ENCODE results near the gene SUN1. TPM values are rescaled to one million over a fixed set of nuclear protein-coding genes. Genes with fewer than 3 reads are reported as not detected.

SUN1 gene
- total and polyA plus RNA-seq, 9 of the 15 experiments (the other 6 are each of a cell fraction or from before 2014, with no cell fraction given): 36.8 to 132 (median 62.3) TPM

DNA sequence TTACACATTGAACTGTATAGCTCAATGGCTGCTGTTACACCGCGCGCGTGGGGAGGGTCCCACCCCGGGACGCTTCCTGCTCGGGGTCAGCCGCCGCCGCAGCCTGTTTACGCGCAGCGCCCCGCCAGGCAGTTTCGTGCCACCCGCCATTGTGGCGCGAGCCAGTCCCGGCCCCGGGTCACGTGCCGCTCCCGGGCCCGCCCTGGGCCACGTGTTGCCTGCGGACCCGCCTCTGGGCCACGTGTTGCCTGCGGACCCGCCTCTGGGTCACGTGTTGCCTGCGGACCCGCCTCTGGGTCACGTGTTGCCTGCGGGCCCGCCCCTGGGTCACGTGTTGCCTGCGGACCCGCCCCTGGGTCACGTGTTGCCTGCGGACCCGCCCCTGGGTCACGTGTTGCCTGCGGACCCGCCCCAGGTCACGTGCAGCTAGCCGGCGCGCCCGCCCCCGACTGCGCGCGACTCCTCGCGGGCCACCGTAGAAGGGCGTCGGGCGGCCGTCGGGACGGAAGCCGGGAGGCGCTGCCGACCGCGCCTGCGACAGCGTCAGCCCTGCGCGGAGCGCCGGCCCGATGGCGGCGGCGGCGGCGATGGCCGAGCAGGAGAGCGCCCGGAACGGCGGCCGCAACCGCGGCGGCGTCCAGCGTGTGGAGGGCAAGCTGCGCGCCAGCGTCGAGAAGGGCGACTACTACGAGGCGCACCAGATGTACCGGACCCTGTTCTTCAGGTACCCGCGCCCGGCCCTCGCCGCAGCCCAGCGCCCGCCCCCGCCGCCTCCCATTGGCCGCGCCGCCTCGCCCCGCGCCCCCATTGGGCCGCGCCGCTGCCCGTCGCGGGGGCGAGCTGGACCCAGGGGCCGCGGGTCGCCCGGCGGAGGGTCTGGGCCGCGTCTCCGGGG, 44.0 kb downstream of the SUN1 start, which contains the start of gene GET4 (continued):
- TF ChIP-seq, protein P1, sequence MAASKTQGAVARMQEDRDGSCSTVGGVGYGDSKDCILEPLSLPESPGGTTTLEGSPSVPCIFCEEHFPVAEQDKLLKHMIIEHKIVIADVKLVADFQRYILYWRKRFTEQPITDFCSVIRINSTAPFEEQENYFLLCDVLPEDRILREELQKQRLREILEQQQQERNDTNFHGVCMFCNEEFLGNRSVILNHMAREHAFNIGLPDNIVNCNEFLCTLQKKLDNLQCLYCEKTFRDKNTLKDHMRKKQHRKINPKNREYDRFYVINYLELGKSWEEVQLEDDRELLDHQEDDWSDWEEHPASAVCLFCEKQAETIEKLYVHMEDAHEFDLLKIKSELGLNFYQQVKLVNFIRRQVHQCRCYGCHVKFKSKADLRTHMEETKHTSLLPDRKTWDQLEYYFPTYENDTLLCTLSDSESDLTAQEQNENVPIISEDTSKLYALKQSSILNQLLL (CRISPR knock-in tag; IDR thresholded peaks at IDR 0.05; ENCODE audit: borderline replicate concordance): no peak
- TF ChIP-seq, protein P2, sequence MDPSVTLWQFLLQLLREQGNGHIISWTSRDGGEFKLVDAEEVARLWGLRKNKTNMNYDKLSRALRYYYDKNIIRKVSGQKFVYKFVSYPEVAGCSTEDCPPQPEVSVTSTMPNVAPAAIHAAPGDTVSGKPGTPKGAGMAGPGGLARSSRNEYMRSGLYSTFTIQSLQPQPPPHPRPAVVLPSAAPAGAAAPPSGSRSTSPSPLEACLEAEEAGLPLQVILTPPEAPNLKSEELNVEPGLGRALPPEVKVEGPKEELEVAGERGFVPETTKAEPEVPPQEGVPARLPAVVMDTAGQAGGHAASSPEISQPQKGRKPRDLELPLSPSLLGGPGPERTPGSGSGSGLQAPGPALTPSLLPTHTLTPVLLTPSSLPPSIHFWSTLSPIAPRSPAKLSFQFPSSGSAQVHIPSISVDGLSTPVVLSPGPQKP (CRISPR knock-in tag; IDR thresholded peaks at IDR 0.05): no peak
- TF ChIP-seq, protein P3, sequence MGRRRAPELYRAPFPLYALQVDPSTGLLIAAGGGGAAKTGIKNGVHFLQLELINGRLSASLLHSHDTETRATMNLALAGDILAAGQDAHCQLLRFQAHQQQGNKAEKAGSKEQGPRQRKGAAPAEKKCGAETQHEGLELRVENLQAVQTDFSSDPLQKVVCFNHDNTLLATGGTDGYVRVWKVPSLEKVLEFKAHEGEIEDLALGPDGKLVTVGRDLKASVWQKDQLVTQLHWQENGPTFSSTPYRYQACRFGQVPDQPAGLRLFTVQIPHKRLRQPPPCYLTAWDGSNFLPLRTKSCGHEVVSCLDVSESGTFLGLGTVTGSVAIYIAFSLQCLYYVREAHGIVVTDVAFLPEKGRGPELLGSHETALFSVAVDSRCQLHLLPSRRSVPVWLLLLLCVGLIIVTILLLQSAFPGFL (CRISPR knock-in tag; IDR thresholded peaks at IDR 0.05): peak; percentile 94; the same call in 1 of the 2 replicates
- TF ChIP-seq, protein P4, sequence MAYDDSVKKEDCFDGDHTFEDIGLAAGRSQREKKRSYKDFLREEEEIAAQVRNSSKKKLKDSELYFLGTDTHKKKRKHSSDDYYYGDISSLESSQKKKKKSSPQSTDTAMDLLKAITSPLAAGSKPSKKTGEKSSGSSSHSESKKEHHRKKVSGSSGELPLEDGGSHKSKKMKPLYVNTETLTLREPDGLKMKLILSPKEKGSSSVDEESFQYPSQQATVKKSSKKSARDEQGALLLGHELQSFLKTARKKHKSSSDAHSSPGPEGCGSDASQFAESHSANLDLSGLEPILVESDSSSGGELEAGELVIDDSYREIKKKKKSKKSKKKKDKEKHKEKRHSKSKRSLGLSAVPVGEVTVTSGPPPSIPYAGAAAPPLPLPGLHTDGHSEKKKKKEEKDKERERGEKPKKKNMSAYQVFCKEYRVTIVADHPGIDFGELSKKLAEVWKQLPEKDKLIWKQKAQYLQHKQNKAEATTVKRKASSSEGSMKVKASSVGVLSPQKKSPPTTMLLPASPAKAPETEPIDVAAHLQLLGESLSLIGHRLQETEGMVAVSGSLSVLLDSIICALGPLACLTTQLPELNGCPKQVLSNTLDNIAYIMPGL (CRISPR knock-in tag; IDR thresholded peaks at IDR 0.05): peak; percentile 93
- TF ChIP-seq LCOR (CRISPR knock-in tag; IDR thresholded peaks at IDR 0.05) (peak; percentile 69; the same call in 1 of the 2 replicates), ZNF324 (CRISPR knock-in tag; IDR thresholded peaks at IDR 0.05) (no peak), SNIP1 (IDR thresholded peaks at IDR 0.05; ENCODE audit: low read depth) (no peak), FOXK2 (conservative IDR thresholded peaks at IDR 0.05 in 1 of 2, IDR thresholded peaks at IDR 0.05 in 1 of 2; ENCODE audit: low read depth in 2 of 2) (peak; percentile 64 to 70), RBM34 (IDR thresholded peaks at IDR 0.05; ENCODE audit: borderline replicate concordance, insufficient read depth, low read length) (no peak)
- TF ChIP-seq, protein P5, sequence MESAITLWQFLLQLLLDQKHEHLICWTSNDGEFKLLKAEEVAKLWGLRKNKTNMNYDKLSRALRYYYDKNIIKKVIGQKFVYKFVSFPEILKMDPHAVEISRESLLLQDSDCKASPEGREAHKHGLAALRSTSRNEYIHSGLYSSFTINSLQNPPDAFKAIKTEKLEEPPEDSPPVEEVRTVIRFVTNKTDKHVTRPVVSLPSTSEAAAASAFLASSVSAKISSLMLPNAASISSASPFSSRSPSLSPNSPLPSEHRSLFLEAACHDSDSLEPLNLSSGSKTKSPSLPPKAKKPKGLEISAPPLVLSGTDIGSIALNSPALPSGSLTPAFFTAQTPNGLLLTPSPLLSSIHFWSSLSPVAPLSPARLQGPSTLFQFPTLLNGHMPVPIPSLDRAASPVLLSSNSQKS (CRISPR knock-in tag; IDR thresholded peaks at IDR 0.05): no peak
- TF ChIP-seq, protein P6, sequence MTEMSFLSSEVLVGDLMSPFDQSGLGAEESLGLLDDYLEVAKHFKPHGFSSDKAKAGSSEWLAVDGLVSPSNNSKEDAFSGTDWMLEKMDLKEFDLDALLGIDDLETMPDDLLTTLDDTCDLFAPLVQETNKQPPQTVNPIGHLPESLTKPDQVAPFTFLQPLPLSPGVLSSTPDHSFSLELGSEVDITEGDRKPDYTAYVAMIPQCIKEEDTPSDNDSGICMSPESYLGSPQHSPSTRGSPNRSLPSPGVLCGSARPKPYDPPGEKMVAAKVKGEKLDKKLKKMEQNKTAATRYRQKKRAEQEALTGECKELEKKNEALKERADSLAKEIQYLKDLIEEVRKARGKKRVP (CRISPR knock-in tag; IDR thresholded peaks at IDR 0.05): peak; percentile 17; the same call in 1 of the 2 replicates
